Fibroblast of peridontal ligament (primary cell): Measurements from ENCODE around the gene AGMAT.
"Not testable (repeated sequence)": the region's sequence is repeated elsewhere in the genome, so short reads cannot be mapped to it uniquely, and the experiment has no call there.

Experiments
- DNase-seq: peaks from one replicate; pipeline ENCODE4 v3.0.0-alpha.2; 2010; ENCODE audit errors: extremely low read depth

AGMAT gene

GRCh38 chr1:15610167-15610566 lies 25.3 kb upstream of the AGMAT start:
- no peak for DNase-seq

GRCh38 chr1:15609631-15610030 lies 24.8 kb upstream of the AGMAT start:
- DNase-seq = no peak

DNA sequence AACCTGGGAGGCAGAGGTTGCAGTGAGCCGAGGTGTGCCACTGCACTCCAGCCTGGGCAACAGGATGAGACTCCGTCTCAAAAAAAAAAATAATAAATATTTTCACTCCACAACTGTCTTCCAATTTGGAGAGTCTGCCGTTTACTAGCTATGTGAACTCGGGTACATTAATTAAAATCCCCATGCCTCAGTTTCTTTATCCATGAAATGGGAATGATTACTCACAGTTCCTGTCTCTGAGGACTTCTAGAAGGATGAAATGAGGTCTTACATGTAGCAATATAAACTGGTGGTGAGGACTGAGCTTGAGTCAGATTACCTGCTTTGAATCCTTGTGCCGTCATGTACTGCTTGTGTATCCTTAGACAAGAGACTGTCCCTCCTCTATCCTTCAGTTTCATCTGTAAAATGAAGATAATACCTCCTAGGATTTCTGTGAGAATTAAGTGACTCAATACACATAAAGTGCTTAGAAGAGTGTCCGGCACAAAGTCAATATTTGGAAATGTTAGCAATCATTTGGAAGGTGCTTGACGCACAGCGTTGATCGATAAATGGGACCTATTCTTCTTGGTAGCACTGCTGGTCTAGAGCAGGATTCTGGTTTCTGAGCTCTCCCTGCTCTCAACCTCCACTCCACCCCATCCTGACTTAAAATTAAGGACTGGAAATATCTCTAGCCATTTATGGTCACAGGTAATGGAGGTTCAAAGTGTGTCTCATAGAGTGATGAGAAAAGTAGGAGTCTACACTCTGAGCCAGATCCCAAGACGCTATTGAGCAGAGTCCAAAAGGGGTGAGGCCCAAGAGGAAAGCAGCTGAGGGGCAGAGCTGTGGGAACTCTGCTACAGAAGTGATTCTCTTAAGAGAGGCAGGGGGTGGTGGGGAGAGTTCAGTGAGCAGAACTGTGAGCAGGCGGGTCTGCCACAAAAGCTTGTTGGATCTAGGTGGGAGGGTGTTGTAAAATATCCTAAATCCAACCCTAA lies 20.8 kb upstream of the AGMAT start:
- no peak for DNase-seq

GRCh38 chr1:15604400-15604799 lies 19.5 kb upstream of the AGMAT start:
- DNase-seq = not testable (repeated sequence)

- not testable (repeated sequence) for DNase-seq
Observed at GRCh38 chr1:15603966-15604282, 19.1 kb upstream of the AGMAT start.

- peak; percentile 95 for DNase-seq
Observed at GRCh38 chr1:15603050-15603965, 18.5 kb upstream of the AGMAT start.

DNA sequence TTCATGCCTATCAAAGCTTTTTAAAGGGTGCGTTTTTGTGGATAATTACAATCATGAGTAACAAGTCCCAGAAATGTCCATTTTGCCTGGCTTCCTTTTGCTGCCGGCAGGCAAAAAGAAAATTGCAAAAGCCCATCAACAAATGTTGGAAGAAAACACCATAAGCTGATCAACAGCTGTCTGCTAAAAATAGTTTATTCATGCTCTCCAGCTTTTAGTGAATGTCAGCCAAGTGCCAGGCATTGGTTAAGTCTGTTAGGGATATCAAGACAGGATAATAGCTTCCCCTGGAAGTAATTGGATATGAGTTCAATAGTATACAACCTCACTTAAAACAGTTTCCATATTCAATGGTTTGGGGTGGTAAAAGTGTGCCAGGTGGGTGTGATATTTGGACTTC lies 13.6 kb upstream of the AGMAT start:
- peak; percentile 67 for DNase-seq

- DNase-seq = no peak
Observed at GRCh38 chr1:15595809-15596617, 11.2 kb upstream of the AGMAT start.

DNA sequence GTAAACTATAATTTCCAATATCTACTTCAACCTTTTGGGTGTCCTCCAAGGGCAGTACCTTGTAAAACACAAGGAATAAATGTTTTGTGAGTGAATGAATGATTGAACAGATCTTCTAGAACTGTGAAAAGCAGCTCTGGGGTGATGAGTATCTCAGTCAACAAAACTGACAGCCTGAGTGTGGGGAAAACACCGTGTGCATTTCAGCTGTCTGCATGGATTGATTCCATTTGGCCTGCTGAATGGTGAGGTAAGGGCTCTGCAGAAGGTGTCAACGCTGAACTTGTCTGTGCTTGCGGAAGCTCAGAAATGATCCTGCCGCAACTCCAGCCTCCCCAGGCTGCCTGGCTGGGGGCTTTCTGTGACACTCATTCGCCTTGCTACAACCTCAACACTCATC lies 7.4 kb upstream of the AGMAT start:
- DNase-seq = no peak

DNA sequence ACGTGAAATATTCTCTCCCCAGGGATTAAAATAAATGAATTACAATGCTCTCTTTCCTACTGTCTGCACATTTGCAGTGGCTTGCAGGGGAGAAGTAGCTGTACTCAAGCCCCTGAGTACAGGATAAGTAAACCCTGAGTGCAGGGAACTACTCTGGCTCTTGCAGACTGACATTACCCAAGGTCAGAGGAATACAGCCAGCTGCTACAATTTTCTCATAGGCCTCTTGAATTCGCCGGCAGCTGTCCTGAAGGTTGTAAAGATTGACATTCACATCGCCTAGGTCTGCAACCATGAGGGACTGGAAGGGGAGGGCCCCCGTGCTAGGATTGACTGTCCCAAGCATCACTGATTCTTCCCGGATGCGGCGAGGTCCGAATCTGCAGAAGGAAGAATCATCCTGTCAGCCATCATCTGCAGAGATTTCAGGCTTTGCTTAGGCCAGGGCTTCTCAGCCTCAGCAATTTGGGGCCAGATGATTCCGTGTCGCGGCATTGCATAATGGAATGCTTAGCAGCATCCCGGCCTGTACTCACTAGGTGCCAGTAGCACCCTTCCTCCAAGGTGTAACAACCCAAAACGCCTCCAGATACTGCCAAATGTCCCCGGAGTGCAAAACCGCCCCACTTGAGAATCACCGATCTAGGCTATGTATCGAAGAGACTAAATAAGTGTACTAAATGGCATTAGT lies 1.7 kb downstream of the AGMAT start:
- DNase-seq = no peak

DNA sequence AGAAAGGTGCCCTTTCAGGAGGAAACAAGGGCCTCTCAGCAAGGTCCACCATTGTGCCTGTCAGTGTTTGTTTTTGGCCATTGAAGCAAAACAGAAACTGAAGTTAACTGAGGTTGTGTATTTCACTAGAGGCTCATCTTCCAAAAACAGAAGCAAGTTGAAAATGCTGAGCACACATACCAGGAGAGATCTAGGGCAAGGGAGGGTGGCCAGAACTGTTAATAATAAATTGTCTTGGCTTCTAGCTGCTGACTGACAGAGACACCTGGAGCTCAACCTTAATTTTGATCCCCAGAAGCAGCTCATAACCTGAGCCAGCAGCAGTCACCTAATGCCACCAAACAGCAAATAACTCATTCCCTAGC lies 5.2 kb downstream of the AGMAT start:
- DNase-seq = no peak

- no peak for DNase-seq
Observed at GRCh38 chr1:15578921-15579682, 5.7 kb downstream of the AGMAT start.

DNA sequence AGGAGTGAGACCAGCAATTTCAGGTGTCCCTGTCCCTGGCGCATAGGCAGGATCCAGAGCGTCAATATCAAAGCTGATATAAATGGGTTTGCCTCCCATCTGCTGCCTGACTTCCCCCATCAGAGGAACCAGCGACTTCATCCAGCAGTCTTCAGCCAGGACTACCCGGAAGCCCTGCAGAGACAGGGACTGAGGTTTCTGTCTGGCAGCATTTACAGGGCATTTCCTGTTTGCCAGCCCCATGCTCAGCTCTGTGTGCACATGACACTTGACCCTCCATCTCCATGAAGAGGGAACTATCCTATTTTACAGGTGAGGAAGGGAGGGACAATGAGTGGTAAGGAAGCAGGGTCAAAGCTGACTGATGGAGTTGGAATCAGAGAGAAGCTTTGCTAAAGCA lies 7.2 kb downstream of the AGMAT start:
- no peak for DNase-seq

DNA sequence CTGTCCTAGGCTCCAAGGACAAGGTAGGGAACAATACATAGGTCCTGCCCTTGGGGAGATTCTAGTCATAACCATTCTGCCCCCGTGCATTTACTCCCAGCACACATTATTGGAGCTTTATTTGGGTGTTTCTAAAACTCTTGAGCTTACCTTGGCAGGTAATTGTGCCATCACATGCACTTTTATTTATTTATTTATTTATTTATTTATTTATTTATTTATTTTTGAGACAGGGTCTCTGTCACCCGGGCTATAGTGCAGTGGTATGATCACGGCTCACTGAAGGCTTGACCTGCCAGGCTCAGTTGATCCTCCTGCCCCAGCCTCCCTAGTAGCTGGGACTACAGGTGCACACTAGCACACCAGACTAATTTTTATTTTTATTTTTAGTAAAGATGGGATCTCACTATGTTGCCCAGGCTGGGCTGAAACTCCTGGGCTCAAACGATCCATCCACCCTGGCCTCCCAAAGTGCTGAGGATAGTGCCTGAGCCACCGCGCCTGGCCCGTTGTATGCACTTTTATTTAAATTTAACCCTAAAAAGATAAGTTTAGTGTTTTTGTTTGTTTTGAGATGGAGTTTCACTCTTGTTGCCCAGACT lies 9.2 kb downstream of the AGMAT start:
- DNase-seq = no peak

- no peak for DNase-seq
Observed at GRCh38 chr1:15574741-15575140, 10.1 kb downstream of the AGMAT start.

GRCh38 chr1:15573477-15573876 lies 11.4 kb downstream of the AGMAT start:
- no peak for DNase-seq

- no peak for DNase-seq
Observed at GRCh38 chr1:15571266-15571665, 13.6 kb downstream of the AGMAT start.

DNA sequence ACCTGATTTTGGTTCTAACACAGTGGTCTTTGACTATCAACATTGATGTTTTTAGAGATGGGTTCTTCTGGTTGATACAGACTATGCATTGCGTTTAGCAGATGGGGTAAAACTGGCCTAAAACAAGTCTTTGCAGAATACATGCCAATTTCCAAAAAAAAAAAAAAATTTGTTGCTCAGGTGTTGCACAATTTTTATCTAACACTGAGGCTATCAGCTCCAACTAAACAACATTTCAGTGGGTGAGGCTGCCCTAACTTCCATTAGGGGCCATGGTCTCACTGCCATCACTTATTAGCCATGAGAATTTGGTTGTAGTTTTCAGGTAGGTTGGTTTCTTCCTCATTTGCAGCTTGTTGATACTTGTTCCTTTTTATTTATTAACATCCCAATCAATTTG lies 14.0 kb downstream of the AGMAT start:
- DNase-seq = no peak

DNA sequence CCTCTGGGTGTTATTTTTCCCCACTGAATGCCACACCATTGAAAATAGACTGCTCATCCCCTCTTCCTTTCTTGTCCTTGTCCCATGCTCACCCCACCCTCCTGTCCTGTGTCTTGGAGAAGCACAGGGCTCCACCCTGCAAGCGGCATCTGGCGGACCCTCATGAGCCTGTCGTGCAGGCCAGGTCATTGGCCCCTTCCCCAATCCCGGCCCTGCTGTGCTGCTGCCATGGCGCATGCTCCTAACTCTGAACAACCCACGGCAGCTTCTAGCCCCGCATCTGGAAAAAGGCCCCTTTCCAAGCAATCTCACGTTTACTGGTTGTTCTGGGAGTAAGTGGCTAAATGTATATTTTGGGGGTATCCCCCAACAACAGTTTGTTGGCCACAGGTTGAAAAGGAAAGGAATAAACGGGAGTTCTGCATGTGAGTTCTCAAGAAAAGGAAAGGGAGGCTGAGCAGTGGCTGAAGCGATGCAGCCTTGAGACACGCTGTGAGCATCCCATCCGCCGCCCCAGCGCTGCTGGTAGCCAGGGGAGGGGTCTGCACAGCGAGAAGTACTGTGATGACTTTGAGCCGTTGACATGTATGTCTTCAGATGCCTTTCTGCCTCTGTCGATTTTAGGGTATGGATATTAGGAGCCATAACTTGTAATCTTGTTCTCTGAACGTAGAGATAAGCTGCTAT lies 16.3 kb downstream of the AGMAT start:
- DNase-seq = no peak
